ENCODE measurements around the gene NELFCD.
"Not testable (repeated sequence)": the region's sequence is repeated elsewhere in the genome, so short reads cannot be mapped to it uniquely, and the experiment has no call there.

NELFCD gene

GRCh38 chr20:58975353-58975752 is 5.7 kb upstream of the NELFCD start:
- DNase-seq, result no peak

DNA sequence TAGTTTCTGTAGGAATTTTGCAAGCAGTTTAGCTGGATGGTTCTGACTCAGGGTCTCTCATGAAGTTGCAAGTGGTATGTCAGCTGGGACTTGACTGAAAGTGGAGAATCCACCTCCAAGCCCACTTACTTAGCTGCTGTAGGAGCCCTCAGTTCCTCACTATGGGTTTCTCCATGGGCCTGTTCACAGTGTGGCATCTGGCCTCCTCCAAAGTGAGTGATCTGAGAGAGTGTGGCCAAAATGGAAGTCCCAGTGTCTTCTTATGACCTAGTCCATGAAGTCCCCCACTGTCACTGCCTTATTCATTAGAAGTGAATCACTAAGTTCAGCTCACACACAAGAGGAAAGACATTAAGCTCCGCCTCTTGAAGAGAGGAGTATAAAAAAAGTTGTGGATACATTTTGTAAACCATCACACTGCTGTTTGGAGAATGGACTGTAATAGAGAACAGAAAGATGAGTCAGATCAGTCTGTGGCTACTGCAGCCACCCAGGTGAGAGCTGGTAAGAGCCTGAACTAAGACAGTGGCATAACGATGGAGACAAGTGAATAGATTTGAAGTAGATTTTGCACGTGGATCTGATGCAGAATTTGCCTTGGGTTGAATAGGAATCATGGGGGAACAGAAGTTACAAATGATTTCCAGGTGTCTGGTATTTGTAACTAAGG is 4.9 kb upstream of the NELFCD start:
- DNase-seq, result no peak

- no peak for DNase-seq
Observed at GRCh38 chr20:58978351-58979190, 2.5 kb upstream of the NELFCD start.

- DNase-seq, result no peak
Observed at GRCh38 chr20:58981628-58982364, 740 bp downstream of the NELFCD start.

- DNase-seq, result no peak
Observed at GRCh38 chr20:58982406-58983114, 1.5 kb downstream of the NELFCD start.

DNA sequence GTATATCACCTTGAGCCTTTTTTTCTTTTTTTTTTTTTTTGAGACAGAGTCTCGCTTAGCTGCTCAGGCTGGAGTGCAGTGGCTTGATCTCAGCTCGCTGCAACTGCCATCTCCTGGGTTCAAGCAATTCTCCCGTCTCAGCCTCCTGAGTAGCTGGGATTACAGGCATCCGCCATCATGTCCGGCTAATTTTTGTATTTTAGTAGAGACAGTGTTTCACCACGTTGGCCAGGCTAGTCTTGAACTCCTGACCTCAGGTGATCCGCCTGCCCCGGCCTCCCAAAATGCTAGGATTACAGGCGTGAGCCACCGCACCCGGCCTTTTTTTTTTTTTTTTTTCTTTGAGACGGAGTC is 2.0 kb downstream of the NELFCD start:
- not testable (repeated sequence) for DNase-seq

- no peak for DNase-seq
Observed at GRCh38 chr20:58984691-58985090, 3.6 kb downstream of the NELFCD start.

DNA sequence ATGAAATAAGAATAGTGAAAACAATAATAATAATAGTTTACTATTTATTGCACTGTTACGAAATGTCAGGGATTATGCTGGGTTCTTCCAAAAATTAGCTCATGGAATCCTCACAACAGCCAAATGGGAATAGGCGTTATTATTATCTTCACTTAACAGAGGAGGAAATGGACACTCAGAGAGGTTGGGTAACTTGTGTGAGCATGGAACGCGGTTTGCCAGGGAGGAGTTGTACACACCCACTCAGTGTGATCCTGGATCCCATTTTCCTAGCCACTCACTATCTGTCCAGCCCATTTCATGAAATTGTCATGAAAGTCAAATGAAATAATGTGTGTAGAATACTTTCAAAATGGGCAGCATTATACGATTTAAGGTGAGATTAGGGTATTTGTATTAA is 4.6 kb downstream of the NELFCD start:
- no peak for DNase-seq

- DNase-seq, result no peak
Observed at GRCh38 chr20:58986286-58986967, 5.4 kb downstream of the NELFCD start.

GRCh38 chr20:58986968-58987517 is 6.0 kb downstream of the NELFCD start:
- DNase-seq, result no peak

GRCh38 chr20:58987790-58988564 is 6.9 kb downstream of the NELFCD start:
- DNase-seq, result no peak

DNA sequence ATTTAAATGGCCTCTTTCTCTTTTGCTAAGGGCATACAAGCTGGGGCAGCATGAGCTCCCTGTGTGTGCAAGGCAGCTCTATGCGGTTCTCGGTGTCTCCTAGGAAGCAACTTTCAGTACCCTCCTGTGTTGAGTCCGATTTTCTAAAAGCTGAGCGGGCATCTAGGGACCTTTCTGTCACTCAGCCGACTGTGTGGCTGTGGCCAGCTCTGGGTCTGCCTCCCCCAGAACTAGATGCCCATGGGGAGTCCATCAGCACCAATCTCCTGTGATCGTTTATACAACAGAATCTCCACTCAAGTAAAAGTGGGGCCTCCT is 7.5 kb downstream of the NELFCD start:
- DNase-seq, result no peak

GRCh38 chr20:58989196-58989595 is 8.1 kb downstream of the NELFCD start:
- DNase-seq, result no peak

GRCh38 chr20:58990651-58991445 is 9.8 kb downstream of the NELFCD start:
- DNase-seq, result no peak

DNA sequence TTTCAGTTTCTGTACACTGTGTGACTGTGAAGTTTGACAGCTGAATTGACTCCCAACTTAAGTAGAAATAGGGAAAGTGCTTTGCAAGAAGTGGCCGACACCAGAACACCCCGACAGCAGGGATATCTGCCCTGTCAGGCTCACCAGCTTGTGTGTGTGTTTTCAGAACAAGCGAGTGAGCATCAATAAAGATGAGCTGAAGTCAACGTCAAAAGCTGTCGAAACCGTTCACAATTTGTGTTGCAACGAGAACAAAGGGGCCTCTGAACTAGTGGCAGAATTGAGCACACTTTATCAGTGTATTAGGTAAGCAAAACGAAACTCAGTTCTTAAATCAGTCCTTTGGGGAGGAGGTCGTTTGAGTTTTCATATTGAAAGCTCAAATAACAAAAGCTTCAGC is 10.7 kb downstream of the NELFCD start:
- no peak for DNase-seq

- DNase-seq, result no peak
Observed at GRCh38 chr20:58992911-58993310, 11.9 kb downstream of the NELFCD start.

DNA sequence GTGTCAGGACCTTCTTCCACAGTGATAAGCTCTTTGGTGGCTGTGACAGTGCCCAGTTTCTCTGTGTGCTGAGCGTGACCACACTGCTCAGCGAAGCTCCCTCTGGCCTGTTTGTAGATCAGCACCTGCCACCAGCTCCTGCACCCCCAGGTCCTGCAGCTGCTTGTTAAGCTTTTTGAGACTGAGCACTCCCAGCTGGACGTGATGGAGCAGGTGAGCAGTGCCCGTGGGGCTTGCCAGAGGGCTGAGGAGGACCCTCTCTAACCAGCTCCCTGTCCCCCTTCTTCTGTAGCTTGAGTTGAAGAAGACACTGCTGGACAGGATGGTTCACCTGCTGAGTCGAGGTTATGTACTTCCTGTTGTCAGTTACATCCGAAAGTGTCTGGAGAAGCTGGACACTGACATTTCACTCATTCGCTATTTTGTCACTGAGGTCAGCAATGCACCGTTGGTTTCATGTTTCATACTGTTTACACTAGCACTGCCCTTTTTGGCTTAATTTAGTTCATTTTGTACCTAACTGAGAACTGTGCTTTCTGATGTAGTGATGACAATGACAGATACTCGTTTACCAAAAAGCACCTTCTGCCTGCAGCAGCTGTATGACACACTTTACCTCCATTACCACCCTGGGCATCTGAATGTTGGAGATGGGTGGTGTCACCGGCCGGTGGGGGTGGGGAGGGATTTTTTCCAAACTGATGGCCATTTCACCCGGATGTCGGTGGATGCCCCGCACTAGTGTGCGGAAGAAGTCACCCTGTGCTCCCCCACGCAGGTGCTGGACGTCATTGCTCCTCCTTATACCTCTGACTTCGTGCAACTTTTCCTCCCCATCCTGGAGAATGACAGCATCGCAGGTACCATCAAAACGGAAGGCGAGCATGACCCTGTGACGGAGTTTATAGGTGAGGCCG is 12.5 kb downstream of the NELFCD start:
- DNase-seq, result no peak

DNA sequence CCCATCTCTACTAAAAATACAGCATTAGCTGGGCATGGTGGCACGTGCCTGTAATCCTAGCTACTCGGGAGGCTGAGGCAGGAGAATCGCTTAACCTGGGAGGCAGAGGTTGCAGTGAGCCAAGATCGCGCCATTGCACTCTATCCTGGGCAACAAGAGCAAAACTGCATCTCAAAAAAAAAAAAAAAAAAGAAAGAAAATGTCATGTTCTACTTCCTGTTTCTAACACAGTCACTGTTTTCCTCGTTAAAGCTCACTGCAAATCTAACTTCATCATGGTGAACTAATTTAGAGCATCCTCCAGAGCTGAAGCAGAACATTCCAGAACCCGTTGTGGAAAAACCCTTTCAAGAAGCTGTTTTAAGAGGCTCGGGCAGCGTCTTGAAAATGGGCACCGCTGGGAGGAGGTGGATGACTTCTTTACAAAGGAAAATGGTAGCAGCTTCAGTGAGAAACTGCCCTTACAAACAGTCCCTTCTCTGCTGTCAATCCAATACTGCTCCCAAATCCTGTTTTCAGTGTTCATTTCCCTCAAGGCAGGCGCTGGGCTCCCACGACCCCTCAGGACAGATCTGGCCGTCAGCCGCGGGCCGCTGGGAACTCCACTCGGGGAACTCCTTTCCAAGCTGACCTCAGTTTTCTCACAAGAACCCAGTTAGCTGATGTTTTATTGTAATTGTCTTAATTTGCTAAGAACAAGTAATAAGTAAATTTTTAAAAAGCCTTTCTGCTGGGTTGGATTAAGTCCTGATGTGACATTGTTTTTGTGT is 13.5 kb downstream of the NELFCD start:
- no peak for DNase-seq

All from NCI-H1105 (cell line).